GM12873 (cell line): ENCODE results near the gene PRR22.

ENCODE experiments used
- TF ChIP-seq, protein P1 (sequence below): IDR thresholded peaks from 2 replicates; pipeline ENCODE4 v1.5.1; 2012; ENCODE audit warnings: low read depth, mild to moderate bottlenecking, moderate library complexity, low read length, control low read depth; ENCODE audit not compliant: insufficient read depth; ENCODE audit errors: missing control alignments

Gene PRR22

DNA sequence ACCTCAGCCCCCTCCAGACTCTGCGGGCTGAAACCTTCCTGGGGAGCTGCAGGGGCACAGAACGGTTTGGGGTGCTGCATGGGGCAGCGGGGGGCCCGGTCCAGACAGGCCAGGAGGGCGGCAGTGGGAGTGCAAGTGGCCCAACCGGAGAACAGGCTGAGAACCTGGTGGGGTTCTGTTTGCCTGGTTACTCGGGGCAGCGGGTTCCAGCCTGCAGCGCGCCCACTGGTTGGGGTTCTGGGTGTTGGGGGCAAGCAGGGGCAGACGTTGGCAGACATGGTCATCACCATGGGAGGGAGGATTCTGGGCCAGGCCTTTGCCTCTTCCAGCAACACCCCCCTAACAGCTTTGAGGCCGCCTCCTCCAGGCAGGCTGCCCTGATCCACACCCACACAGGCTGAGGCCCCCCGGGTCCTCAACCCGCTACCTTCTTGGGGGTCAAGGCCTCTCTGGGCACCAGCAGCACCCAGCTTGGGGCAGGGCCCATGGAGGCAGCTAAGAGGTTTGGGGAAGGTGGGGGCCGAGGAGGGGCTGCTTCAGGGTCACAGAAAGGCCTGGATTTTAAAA is at the start of gene PRR22:
PRR22 (minus strand) TSS at position 166 of the 567 bp plus-strand sequence; CDS start at position 80, 86 bp downstream.
- TF ChIP-seq, protein P1, sequence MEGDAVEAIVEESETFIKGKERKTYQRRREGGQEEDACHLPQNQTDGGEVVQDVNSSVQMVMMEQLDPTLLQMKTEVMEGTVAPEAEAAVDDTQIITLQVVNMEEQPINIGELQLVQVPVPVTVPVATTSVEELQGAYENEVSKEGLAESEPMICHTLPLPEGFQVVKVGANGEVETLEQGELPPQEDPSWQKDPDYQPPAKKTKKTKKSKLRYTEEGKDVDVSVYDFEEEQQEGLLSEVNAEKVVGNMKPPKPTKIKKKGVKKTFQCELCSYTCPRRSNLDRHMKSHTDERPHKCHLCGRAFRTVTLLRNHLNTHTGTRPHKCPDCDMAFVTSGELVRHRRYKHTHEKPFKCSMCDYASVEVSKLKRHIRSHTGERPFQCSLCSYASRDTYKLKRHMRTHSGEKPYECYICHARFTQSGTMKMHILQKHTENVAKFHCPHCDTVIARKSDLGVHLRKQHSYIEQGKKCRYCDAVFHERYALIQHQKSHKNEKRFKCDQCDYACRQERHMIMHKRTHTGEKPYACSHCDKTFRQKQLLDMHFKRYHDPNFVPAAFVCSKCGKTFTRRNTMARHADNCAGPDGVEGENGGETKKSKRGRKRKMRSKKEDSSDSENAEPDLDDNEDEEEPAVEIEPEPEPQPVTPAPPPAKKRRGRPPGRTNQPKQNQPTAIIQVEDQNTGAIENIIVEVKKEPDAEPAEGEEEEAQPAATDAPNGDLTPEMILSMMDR, result no peak

DNA sequence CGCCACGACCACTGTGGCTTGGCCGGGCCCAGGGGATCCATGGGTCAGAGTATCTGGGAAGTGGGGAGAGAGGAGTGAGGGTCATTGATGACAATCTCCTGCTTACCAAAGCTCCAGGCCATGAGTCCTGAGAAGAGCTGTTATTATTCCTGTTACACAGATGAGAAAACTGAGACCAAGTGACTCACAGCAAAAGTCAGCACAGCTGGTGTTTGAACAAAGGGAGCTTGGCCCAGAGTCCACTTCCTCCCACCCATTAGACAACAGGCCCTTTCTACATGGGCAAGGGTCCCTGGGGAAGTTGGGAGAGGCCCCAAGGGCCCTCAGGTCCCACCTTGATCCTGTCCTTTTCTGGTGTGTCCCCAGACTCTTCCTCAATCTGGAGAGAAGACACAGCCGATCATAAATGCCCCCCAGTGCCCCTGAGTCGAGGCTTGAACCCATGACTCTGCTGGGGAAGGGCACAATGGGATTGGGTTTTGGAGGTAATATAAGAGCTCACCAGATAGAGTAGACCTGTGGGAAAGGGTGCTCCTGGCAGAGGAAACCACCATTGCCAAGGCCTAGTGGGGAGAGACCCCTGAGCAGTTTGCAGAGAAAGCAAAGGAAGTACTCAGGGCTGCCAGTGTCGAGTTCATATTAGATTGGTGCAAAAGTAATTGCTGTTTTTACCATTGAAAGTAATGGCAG is 48.1 kb upstream of the PRR22 start:
- TF ChIP-seq, protein P1, result no peak

DNA sequence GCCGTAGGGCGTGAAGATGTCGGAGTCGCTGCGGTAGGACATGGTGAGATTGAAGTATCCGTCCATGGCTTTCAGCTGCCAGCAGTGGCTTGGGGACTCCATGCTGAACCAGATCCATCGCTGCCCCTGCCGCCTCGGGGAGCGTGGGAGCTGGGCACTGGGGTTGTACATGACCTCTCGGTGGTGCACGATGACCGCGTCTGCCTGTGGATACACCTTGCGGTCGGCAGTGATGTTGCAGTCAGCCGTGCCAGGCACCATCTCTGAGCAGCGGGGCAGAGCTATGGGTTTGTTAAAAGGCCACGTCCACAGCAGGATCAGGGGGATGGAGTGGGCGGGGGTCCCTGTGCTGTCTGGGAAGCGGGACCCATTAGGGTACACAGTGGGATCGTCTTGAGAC is 47.5 kb upstream of the PRR22 start:
- TF ChIP-seq, protein P1, result no peak

DNA sequence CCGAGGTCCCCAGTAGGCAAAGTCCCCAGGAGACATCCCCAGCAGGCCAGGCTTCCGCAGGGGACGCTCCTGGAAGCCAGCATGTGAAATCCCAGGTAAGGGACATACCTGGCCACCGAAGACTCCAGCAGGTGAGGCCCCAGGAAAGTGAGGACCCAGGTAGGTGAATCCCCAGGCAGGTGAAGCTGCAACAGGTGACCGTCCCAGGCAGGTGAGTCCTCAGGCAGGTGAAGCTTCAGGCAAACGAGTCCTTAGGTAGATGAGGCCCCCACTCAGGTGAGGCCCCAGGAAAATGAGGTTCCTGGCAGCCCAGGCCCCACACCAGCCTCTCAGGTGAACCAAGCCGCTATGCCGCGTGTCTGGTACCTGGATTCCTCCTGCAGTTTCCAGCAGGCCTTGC is 46.6 kb upstream of the PRR22 start:
- TF ChIP-seq, protein P1, result no peak

DNA sequence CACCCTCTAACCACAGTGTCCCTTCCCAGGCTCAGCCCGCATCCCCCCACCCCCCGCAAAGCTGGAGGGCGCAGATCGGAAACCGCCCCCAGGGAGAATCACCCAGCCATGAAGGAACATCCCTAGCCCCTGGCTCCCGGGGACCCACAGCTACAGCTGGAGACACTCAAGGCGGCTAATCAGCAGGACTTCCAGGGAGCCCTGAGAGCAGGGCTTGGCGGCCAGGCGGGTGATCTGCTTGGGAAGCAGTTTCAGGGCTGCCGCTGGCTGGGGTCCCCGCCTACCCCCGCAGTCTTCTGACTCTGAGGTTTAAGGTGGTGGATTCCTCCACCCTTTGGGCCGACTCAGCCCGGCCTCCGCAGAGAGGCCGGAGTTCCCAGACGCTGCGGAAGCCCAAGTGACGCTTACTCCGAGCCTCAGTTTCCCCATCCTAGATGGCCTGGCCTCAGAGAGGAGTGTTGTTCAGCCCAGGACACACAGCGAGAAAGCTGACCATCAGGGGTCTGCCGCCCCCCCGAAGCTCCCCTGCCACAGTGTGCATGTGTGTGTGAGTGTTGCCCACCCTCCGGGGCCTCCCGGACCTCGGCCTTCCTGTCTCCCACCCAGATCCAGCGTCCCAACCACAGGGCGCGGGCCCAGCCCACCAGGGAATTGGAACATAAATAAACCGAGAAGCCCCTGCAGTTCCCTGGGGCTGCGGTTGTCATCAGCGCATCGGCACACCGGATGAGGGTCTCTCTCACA is 45.2 kb upstream of the PRR22 start:
- TF ChIP-seq, protein P1, result no peak

DNA sequence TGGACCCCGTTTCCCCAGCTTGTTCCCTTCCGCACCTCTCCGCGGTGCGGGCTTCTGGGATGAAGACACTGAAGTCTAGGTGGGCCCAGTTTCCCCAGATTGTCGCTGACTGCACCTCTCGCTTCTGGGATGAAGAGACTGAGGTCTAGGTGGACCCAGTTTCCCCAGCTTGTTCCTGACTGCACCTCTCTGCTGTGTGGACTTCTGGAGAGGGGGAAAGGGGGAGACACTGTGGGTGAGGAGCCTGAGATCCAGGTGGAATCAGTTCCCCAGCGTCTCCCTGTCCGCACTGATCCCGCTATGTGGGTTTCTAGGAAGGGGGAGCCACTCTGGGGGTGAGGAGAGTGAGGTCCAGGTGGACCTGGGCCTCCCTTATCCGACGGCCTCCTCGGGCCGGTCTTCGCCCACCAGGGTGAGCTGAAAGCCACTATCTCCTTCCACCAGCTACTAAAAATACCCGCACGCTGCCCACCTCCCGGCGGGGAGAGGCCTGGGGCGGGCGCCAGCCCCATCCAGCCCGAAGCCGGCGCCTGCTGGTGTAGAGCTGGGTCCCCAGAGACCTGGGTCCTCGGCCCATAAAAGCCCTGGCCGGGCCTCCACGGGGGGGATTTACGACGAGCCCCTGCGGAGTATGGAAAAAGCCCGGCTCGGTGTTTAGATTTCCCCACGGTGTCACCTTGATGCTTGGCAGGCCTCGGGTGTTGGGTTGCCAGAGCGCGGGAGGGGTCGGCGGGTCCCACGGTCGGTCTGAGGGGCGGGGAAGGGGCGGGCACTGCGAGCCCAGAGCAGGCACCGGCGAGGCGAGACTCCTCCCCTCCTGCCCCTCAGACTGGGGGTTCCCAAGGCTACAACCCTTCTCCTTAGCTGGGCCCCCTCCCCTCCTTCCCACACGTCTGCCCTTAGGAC is 44.4 kb upstream of the PRR22 start:
- TF ChIP-seq, protein P1, result no peak
